H9 (cell line): ENCODE measurements around the gene MINDY4. TPM values are rescaled to one million over a fixed set of nuclear protein-coding genes. Genes with fewer than 3 reads are reported as not detected.

ENCODE experiments used
- DNase-seq: peaks from one replicate; pipeline ENCODE4 v3.0.0-alpha.2; 2017
- H2AFZ ChIP-seq: one replicate; pipeline ENCODE4 v1.6.1; 2013; ENCODE audit warnings: mild to moderate bottlenecking, low read length, control low read depth, moderate library complexity
- H2AK5ac ChIP-seq: 2 replicates; pipeline ENCODE4 v1.6.1; 2013; ENCODE audit warnings: low read length, control low read depth, mixed read lengths; ENCODE audit not compliant: insufficient read length
- H2BK120ac ChIP-seq: one replicate; pipeline ENCODE4 v1.6.1; 2013; ENCODE audit warnings: low read depth, mild to moderate bottlenecking, low read length, control low read depth, inconsistent platforms; ENCODE audit not compliant: poor library complexity, severe bottlenecking
- H2BK12ac ChIP-seq: 2 replicates; pipeline ENCODE4 v1.6.1; 2013; ENCODE audit warnings: low read length, control low read depth, mixed read lengths, low read depth; ENCODE audit not compliant: insufficient read length
- H2BK15ac ChIP-seq: 2 replicates; pipeline ENCODE4 v1.6.1; 2013; ENCODE audit warnings: low read depth, low read length, control low read depth
- H2BK20ac ChIP-seq: one replicate; pipeline ENCODE4 v1.6.1; 2013; ENCODE audit warnings: low read depth, mild to moderate bottlenecking, low read length, control low read depth, inconsistent platforms; ENCODE audit not compliant: poor library complexity, severe bottlenecking
- H2BK5ac ChIP-seq: 2 replicates; pipeline ENCODE4 v1.6.1; 2013; ENCODE audit warnings: low read length, control low read depth, mixed read lengths; ENCODE audit not compliant: insufficient read length
- H3K14ac ChIP-seq: 2 replicates; pipeline ENCODE4 v1.6.1; 2013; ENCODE audit warnings: low read length, control low read depth; ENCODE audit not compliant: insufficient read depth
- H3K18ac ChIP-seq: 2 replicates; pipeline ENCODE4 v1.6.1; 2013; ENCODE audit warnings: low read depth, mild to moderate bottlenecking, mixed read lengths, low read length, control low read depth; ENCODE audit not compliant: insufficient read length
- H3K23ac ChIP-seq: 2 replicates; pipeline ENCODE4 v1.6.1; 2013; ENCODE audit warnings: low read length, control low read depth, mixed read lengths, low read depth; ENCODE audit not compliant: insufficient read length
- H3K23me2 ChIP-seq: 2 replicates; pipeline ENCODE4 v1.6.1; 2013; ENCODE audit warnings: low read depth, mild to moderate bottlenecking, mixed read lengths, low read length, control low read depth; ENCODE audit not compliant: insufficient read length, poor library complexity, severe bottlenecking
- H3K27ac ChIP-seq: 2 replicates; pipeline ENCODE4 v1.5.1; 2013; ENCODE audit warnings: low read length, control low read depth, mixed read lengths, low read depth; ENCODE audit not compliant: insufficient read length
- H3K27me3 ChIP-seq: 2 replicates; pipeline ENCODE4 v1.6.1; 2013; ENCODE audit warnings: low read length, control low read depth, inconsistent platforms; ENCODE audit not compliant: insufficient read depth
- H3K4ac ChIP-seq: 2 replicates; pipeline ENCODE4 v1.6.1; 2013; ENCODE audit warnings: low read depth, mild to moderate bottlenecking, control low read depth, inconsistent platforms, low read length, moderate library complexity
- H3K4me1 ChIP-seq: 2 replicates; pipeline ENCODE4 v1.6.1; 2013; ENCODE audit warnings: low read length, control low read depth, inconsistent platforms; ENCODE audit not compliant: insufficient read depth
- H3K4me2 ChIP-seq: 2 replicates; pipeline ENCODE4 v1.6.1; 2013; ENCODE audit warnings: low read length, control low read depth, mixed read lengths; ENCODE audit not compliant: insufficient read length, insufficient read depth
- H3K56ac ChIP-seq: 2 replicates; pipeline ENCODE4 v1.6.1; 2013; ENCODE audit warnings: low read depth, mild to moderate bottlenecking, mixed read lengths, low read length, control low read depth; ENCODE audit not compliant: insufficient read length
- H3K79me1 ChIP-seq: 2 replicates; pipeline ENCODE4 v1.6.1; 2013; ENCODE audit warnings: low read depth, mild to moderate bottlenecking, moderate library complexity, low read length, control low read depth, inconsistent platforms; ENCODE audit not compliant: insufficient read depth, poor library complexity, severe bottlenecking
- H3K79me2 ChIP-seq: 2 replicates; pipeline ENCODE4 v1.6.1; 2013; ENCODE audit warnings: low read length, control low read depth, inconsistent platforms; ENCODE audit not compliant: insufficient read depth
- H3K9ac ChIP-seq: 2 replicates; pipeline ENCODE4 v1.6.1; 2013; ENCODE audit warnings: low read length, control low read depth, mixed read lengths; ENCODE audit not compliant: insufficient read length; ENCODE audit errors: extremely low read depth
- H3K9me3 ChIP-seq: one replicate; pipeline ENCODE4 v1.6.1; 2013; ENCODE audit warnings: low read depth, low read length, inconsistent platforms; ENCODE audit not compliant: control insufficient read depth
- H3T11ph ChIP-seq: one replicate; pipeline ENCODE4 v1.6.1; 2013; ENCODE audit warnings: mild to moderate bottlenecking, low read length, control low read depth, inconsistent platforms
- H4K20me1 ChIP-seq: one replicate; pipeline ENCODE4 v1.6.1; 2013; ENCODE audit not compliant: control insufficient read depth, insufficient read length, insufficient read depth
- H4K5ac ChIP-seq: 2 replicates; pipeline ENCODE4 v1.6.1; 2013; ENCODE audit warnings: low read depth, mild to moderate bottlenecking, mixed read lengths, low read length, control low read depth; ENCODE audit not compliant: insufficient read length
- H4K8ac ChIP-seq: replicated peaks from 2 replicates; pipeline ENCODE4 v1.6.1; 2013; ENCODE audit warnings: low read length, control low read depth, mixed read lengths, low read depth; ENCODE audit not compliant: insufficient read length
- H4K91ac ChIP-seq: 2 replicates; pipeline ENCODE4 v1.6.1; 2013; ENCODE audit warnings: low read depth, mild to moderate bottlenecking, moderate library complexity, mixed read lengths, low read length, control low read depth; ENCODE audit not compliant: insufficient read length
- H3K27ac Mint-ChIP-seq, 3 experiments: 2 replicates in 2 of 3; 3 replicates in 1 of 3; pipeline ENCODE4 v1.8.0; 2020 to 2021; ENCODE audit warnings: mixed read lengths in 3 of 3, mild to moderate bottlenecking in 1 of 3, moderate library complexity in 1 of 3
- H3K27me3 Mint-ChIP-seq: 2 replicates; pipeline ENCODE4 v1.8.0; 2021; ENCODE audit warnings: low read depth, mild to moderate bottlenecking, moderate library complexity, mixed read lengths
- H3K36me3 Mint-ChIP-seq, 3 experiments: 2 replicates in 2 of 3; 3 replicates in 1 of 3; pipeline ENCODE4 v1.8.0; 2020 to 2021; ENCODE audit warnings: low read depth in 3 of 3, mixed read lengths in 3 of 3; ENCODE audit not compliant: insufficient read depth in 1 of 3
- H3K4me1 Mint-ChIP-seq, 2 experiments: 2 replicates each; pipeline ENCODE4 v1.8.0; 2020; ENCODE audit warnings: mixed read lengths in 2 of 2
- H3K4me3 Mint-ChIP-seq, 2 experiments: 2 replicates in 1 of 2; 3 replicates in 1 of 2; pipeline ENCODE4 v1.8.0; 2020 to 2021; ENCODE audit warnings: mild to moderate bottlenecking in 2 of 2, mixed read lengths in 2 of 2, moderate library complexity in 1 of 2
- H3K9me3 Mint-ChIP-seq, 2 experiments: 2 replicates in 1 of 2; 3 replicates in 1 of 2; pipeline ENCODE4 v1.8.0; 2020; ENCODE audit warnings: mild to moderate bottlenecking in 2 of 2, mixed read lengths in 2 of 2, moderate library complexity in 1 of 2
- CTCF ChIP-seq: fragments of 200-600 bp; sonication (generic); conservative IDR thresholded peaks from 3 replicates; pipeline ENCODE4 v1.8.0; 2021; ENCODE audit warnings: antibody characterized with exemption, mild to moderate bottlenecking
- total RNA-seq: library from RNA; stranded (reverse); gene quantifications from 2 replicates; pipeline ENCODE4 v1.2.1, GENCODE V29; 2021

The MINDY4 gene
- total RNA-seq, 1 experiment from 2014 or later, result 3.1 TPM

DNA sequence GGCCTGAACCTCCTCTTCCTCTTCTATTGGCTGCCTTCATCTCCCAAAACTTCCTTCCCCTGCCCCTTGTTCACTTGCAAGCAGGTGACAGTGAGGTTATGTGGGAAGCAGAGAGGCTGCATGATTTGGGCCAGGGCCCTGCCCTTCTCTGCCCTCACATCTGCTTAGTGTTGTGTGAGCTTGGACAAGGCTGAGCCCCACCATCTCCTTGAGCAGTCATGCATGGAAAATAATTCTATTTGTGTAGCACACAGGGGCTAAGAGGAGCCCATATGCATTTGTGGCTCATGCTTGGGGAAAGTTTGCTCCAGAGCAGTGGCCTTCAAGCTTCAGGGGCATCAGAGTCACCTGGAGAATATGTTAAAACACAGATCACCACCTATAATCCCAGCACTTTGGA is 113.7 kb downstream of the MINDY4 start:
- no peak overlapping the region for H2AK5ac ChIP-seq

More for the DNA sequence above, 113.7 kb downstream of the MINDY4 start:
- Histone ChIP-seq H2BK15ac (no peak overlapping the region), H3K23me2 (no peaks in the 10 kb centered on the region), H3K56ac (no peak overlapping the region), H3K14ac (no peak overlapping the region), H2AFZ (no peak overlapping the region), H3K27ac (no peak overlapping the region), H3K9ac (no peak overlapping the region), H3T11ph (no peak overlapping the region), H2BK120ac (no peak overlapping the region), H4K8ac (no peak overlapping the region), H2BK20ac (no peak overlapping the region), H2BK12ac (no peak overlapping the region), H3K23ac (no peak overlapping the region), H4K5ac (no peak overlapping the region), H4K20me1 (no peaks in the 10 kb centered on the region), H3K4me2 (no peak overlapping the region), H3K9me3 (no peaks in the 10 kb centered on the region), H3K4me1 (peaks cover 8% of the 10 kb centered on the region; the same call in 1 of the 2 replicates), H2BK5ac (no peak overlapping the region), H3K79me1 (no peaks in the 10 kb centered on the region), H3K18ac (no peak overlapping the region), H3K79me2 (no peaks in the 10 kb centered on the region), H3K27me3 (no peaks in the 10 kb centered on the region), H3K4ac (no peak overlapping the region), H4K91ac (no peak overlapping the region)
- DNase-seq, result no peak
- peaks cover 39 to 50% of the 10 kb centered on the region in 2 experiments for H3K4me1 Mint-ChIP-seq
- H3K36me3 Mint-ChIP-seq, result no peaks in the 10 kb centered on the region; a peak in 1 of 7 replicates
- TF ChIP-seq CTCF, result no peak
- peaks cover 11% of the 10 kb centered on the region for H3K27me3 Mint-ChIP-seq
- peak overlapping the region in 1 of 3 experiments; percentile 83; a peak in 1 of 7 replicates for H3K27ac Mint-ChIP-seq
- H3K4me3 Mint-ChIP-seq, result no peak overlapping the region
- H3K9me3 Mint-ChIP-seq, result no peaks in the 10 kb centered on the region; a peak in 1 of 5 replicates
